Stimulated activated CD4-positive, alpha-beta T cell treated with anti-CD3 and anti-CD28 coated beads, Interleukin-12 subunit alpha, Interleukin-12 subunit beta, amount 100 ng/mL, for 4 hours (primary cell): ENCODE data around the gene FFAR2.

Experiments
- DNase-seq: peaks from one replicate; pipeline ENCODE4 v3.0.0-alpha.2; 2020

The FFAR2 gene

DNA sequence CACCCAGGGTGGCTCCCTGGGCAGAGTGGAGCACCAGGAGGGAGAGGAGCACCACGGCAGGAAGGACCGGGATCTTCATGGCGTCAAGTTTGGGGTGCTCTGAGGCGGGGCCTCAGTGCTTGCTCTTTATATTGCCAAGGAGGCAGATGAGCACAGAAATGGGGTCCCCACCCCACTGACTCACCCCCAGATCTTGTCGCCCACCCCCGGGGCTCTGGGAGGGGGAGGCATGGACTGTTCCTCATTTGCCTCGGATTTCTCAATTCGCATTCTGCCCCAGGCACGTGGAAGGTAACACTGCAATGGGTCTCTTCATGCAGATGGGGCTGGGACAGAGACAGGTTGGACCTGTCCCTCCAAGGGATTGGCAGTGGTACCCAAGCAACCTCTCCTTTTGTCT lies 42.3 kb downstream of the FFAR2 start, which contains the start of gene KRTDAP:
Gene KRTDAP, minus strand, starts transcription at position 101 of the 400 bp plus-strand sequence. Its CDS starts 22 bp downstream, at position 79.
- no peak for DNase-seq

DNA sequence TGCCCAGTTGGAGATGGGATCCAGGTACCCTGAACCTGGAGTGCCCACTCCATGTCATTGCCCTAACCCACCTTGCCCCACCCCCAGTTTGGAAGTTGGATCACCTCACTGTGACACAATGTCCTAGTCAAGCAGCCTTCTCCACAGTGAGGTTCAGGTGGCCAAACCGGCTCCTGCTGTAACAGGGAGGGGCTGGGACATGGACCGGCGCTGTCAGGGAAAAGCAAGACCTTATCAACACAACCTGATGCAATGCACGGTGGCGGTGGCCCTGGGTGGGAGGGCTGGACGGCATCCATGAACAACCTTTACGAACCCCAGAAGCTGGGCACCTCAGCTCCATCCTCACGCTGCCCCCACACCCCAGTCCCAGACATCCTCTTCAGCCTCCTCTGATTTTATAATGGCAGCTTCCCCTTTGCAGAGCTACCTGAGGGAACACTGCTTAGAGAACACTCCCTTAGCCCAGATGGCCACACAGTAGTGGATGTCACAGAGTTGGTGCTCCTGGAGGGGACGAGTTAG lies 43.8 kb downstream of the FFAR2 start:
- no peak for DNase-seq

DNA sequence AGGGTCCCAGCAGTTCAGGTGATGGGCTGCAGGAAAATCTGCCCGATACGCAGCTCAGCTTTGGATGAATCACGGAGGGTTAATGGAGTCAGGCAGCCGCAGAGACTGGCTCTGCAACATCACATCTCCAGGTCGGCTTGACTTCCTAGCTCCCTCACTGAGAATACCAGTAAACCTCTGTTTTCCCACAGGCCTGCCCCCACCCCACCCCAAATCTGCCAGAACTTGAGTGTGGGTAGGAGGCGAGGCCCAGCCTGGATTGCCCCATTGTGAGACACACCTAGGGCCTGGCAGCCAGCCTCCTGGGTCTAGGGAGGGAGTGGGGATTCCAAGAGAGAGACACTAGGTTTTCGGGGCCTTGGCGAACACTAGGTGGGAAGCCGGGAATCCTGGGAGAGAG lies 45.9 kb downstream of the FFAR2 start:
- DNase-seq = no peak

DNA sequence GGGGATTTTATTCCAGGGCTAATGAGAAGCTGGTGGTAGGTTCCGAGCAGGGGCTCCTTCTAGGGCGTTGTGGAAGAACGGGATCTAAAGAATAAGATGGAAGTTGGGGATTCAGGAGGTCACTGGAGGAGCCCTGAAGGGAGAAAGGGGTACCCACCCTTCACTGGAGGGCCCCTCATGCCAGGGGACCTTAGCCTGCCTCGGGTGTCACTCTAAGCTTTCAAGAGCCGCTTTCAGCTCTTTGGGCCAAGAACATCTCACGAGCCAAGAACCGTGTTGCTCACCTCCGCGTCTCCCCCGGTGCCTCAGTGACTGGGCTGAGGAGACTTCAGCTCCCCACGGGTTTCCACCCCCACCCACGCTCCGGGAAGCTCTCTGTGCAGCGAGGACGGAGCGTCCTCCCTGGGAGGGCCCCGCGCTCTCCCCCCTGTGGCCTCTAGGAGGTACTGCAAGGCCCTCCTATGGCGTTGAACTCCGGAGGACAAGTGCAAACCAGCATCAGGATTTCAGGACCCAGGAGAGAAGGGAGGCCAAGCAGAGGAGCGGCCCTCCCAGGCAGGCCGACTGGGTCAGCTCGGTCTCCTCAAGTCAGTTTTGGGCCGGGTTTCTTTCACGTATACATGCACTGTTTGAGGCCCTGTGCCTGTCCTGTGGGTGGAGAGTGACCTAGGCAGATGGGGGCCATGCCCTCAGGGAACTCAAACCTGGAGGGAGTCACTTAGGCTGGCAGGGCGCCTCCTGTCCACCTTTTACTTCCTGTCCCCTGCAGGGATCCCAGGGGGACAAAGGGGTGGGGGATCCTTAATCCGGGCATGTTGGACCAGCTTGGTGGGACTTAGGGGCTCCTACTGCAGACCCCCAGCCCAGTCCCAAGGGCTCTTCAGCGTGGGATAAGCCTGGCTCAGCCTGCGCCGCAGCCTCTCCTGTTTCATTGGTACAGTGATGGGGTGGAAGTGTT lies 47.3 kb downstream of the FFAR2 start:
- DNase-seq = peak; percentile 81

DNA sequence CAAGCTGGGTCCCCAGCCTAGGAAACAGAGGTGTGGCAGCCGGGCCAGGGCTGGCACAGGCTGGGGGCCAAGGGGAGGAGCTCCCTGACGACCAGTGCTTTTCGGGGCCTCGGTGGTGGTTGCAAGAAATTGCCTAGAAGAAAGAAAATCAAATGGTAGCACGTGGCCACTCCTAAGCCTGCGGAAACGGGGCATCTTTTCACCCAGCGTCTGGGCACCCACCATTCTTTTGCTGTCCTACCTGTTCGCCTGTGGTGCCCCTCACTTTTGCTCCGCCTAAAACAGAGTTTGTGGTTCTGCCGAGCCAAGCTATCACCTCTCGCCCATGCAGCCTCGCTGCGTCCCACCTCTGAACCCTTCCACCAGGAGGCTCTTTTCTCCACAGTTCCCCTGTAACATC lies 49.3 kb downstream of the FFAR2 start:
- no peak for DNase-seq

DNA sequence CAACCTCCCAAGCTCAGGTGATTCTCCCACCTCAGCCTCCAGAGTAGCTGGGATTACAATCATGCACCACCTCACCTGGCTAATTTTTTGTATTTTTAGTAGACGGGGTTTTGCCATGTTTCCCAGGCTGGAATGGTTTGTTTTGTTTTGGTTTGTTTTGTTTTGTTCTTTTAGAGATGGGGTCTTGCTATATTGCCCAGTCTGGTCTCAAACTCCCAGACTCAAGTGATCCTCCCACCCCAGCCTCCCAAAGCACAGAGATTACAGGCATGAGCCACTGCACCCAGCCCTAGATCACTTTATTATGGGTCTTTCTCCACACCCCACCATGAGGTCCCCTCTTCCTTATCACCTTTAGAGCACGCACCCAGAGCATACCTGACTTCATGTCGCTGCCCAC lies 50.2 kb downstream of the FFAR2 start:
- DNase-seq = no peak

DNA sequence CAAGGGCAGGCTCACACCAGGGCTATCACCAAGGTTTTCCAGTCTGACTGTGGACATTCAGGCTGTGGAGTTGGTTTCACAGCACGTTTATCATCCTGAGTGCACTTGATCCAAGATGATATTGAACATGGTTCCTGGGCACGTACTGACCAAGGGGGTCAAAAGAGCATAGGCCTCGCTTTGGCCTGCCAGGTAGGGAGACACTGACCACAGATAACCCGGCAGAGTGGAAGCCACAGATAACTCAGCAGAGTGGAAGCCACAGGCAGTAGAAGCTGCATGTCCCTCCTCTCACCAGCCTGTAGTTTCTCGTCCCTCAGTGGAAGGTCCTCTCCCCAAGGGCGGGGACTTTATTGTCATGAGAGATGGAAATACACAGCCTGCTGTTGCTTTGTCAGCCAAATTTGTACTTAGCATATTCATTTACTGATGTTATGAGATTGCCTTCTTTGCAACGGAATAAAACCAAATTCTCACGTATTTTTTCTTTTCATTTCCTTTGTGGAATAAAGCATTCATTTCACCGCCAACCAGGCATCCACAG lies 51.0 kb downstream of the FFAR2 start:
- no peak for DNase-seq

DNA sequence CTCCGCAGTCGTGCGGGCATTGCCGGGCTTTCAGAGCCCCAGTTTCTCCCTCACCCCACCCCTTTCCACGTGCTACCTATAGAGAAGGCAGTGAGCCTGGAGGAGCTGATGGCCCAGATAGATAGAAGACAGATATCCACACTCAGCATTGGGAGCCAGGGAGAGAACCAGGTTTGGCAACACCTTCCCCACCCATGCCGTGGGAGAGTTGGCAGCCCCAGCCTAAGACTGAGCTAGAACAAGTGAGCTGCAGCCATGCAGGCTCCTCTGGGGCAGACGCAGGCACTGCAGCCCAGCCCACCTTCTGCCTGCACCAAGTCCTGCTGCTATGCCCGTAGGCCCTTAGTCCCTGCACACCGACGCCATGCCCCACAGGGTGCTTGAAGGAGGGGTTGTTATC lies 52.6 kb downstream of the FFAR2 start:
- no peak for DNase-seq
